ENCODE results near the gene EN1.

Gene EN1

GRCh38 chr2:118822572-118822971 lies 24.9 kb downstream of the EN1 start:
- no peak for DNase-seq

- no peak for DNase-seq
These were observed 25.4 kb downstream of the EN1 start for GRCh38 chr2:118822015-118822414.

GRCh38 chr2:118817469-118817868 lies 30.0 kb downstream of the EN1 start:
- DNase-seq, result no peak

DNA sequence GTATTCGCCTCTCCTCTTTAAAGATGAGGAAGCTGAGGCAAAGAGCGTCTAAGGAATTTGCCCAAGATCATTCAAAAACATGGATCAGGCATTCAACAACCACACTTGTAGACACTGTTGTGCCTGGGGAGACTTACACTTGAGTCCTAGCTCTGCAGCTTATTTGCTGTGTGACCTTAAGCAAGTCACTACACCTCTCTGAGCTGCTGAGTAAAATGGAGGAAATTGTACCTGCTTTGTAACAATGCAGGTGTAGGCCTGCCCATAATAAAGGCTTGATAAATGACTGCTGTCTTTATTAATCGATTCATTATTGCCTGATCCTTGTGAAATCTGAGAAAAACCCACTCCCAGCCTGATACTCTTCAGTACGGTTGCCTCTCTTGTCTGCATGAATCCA lies 30.8 kb downstream of the EN1 start:
- DNase-seq, result no peak

- no peak for DNase-seq
These were observed 31.7 kb downstream of the EN1 start for GRCh38 chr2:118815731-118816130.

DNA sequence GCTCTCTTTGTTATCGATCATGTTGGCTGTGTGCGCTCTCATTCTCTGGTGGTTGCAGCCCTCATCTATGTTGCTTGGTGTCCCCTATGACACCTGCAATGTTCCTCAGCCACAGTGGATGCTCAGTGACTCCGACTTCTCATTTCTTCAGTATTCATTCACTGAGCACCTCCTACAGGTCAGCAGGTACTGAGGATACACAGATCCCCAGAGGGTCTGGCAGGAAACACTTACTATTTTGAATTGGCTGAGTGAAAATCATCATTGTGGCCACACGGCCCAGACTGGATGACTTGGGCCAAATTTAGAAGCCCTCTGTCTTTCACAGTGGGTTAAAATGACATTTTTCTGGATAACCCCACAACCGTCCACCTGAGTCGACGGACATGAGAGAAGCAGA lies 32.1 kb downstream of the EN1 start:
- DNase-seq, result no peak

DNA sequence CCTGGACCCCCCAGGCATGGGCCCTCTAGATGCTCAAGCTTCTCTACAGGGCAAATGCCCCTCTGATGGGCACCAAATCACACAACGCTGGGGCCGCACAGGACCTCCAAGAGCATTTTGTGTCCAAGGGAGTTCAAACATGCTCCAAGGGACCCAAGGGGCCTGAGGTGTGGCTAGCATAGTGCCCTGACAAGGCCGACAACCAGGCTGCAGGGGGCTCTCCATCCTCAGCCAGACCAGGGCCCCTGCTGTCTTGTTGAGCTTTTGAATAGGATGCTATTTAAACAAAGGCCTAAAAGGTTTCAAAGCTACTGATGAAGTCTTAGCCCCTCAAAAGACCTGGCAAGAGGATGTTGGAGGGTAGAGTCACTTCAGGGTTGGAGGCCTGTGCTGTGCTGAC lies 33.1 kb downstream of the EN1 start:
- no peak for DNase-seq

- no peak for DNase-seq
These were observed 33.7 kb downstream of the EN1 start for GRCh38 chr2:118813601-118814339.

DNA sequence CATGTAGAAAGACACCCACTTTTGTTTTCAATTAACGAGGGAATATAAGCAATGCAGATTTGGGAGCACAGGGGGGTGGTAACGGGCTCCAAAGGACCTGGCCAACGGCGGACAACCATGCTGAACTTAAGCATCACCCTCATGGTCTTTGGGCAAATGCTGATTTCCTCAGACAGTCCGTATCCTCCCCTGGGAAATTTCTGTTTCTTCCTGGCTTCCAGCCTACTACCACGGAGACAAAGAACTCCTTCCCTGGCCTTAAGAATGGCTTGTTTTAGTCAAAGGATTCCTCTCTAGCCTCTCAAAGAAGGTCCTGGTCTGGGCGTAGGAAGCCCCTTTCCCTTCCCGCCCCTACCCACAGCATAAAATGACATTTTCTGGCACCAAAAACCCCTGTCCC lies 34.3 kb downstream of the EN1 start:
- DNase-seq, result no peak

GRCh38 chr2:118812552-118812951 lies 34.9 kb downstream of the EN1 start:
- DNase-seq, result no peak

DNA sequence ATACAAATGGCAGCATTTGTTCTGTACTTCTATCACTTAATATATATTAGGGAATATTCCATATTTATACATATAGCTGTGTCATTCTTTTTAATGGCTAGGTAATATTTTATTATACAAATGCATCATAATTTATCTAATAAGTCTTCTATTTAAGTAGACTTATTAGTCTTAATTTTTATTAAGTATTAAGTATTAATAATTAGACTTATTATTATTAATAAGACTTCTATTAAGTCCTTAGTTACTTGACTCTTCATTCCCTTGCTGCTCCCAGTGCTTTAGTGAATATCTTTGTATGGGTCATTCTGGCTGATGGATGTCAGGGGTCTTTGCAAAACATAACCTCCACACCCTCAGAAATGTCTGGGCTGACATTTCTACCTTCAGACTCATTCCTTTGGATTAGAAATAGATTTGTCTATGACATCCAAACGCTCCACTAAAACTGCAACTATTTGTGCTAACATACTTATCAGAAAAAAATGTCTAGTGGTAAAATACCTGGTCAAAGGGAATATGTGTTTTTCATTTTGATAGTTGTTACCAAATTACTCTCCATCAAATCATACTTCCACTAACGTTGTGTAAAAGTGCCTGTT lies 35.8 kb downstream of the EN1 start:
- no peak for DNase-seq

DNA sequence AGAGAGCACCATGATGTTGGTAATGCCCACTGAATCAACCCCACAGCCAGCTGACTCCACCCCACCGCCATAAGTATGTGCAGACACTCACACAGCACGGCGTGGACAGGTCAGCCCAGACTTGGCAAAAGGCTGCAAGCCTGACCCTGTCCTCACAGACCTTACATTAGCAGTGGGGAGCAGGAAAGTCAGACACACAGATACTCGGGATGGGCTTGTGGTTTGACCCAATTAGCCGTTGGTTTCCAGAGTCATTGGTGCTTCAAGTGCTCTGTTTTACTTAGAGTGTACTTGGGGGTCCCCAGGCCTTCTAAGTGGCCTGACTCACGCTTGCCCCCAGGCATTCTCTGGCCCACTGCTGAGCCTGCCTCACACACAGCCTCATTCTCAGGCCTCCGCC lies 36.7 kb downstream of the EN1 start:
- DNase-seq, result no peak

- DNase-seq, result peak in 6 of 56 donors; percentile 0 to 21 (median 3)
These were observed 39.0 kb downstream of the EN1 start for GRCh38 chr2:118808429-118808809.

DNA sequence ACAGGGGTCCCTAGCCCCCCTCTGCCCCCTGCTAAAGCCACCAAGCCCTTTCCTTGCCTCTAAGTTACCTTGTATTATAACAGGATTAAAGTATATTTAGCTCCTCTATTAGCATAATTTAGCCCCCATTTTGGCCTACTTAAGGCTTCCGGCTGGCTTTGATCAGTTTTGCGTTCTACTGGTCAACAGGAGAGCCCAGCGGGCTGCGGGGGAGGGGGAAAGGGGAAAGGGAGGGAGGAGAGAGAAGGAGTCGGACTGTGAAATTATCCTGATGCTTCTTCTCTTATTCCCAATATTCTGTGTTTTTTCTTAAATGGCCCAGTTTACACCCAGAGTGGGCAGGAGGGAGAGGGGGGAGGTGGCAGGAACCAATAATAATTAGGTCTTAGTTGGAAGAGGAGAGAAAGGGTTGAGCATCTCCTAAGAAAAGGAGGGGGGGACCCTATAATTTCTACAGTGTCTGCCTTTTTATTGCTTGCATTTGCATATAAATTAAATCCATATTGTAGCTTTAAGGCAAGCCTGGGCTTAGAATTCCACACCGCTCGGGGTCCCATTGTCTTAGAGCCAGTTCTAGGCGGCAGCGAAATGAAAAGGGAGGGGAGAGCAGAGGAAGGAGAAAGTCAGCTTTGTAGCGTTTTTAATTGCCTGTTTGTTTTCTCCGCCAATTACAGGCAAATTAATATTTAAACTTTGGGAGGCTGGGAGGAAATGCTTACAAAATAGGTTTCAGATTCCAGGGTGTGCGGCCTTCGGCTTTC lies 39.6 kb downstream of the EN1 start:
- DNase-seq, result no peak

DNA sequence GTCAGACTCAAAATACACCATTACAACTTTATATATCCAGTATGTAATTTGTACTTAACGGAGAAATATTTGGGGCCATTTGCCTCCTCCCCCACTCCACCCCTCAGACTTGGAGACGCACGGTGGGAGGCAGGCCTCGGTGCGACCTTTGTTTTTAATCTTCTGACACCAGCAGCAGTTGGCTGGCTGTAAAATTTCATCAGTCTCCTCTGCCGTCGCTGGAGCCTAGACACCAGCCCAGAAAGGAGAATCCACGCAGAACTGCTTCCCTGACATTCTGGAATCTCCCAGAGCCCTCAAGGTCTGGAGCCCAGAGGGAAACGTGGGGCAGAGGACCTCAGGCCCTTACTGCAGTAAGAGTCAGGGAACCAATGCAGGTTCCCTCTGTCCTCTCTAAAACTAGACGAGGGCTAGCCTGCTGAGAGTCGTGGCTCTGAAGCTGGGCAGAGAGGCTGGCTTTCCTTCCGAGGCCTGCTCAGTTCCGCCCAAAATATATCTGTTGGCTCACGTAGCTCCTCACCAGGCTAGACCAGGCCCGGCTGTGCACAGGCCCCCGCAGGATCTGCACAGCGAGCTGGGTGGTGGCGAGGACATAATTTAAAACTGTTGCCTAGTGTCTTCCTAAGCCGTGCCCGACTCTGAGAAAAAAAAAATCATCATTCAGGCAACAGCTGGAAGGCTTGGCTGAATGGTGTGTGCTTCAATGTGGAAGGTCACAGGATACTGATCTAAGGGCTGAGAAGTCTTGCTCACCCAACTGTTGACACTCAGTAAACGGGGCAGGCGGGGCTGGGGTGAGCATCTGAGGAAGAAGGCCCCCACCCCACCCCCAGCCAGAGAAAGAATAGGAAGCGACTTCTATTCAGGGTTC lies 40.4 kb downstream of the EN1 start:
- DNase-seq, result no peak

DNA sequence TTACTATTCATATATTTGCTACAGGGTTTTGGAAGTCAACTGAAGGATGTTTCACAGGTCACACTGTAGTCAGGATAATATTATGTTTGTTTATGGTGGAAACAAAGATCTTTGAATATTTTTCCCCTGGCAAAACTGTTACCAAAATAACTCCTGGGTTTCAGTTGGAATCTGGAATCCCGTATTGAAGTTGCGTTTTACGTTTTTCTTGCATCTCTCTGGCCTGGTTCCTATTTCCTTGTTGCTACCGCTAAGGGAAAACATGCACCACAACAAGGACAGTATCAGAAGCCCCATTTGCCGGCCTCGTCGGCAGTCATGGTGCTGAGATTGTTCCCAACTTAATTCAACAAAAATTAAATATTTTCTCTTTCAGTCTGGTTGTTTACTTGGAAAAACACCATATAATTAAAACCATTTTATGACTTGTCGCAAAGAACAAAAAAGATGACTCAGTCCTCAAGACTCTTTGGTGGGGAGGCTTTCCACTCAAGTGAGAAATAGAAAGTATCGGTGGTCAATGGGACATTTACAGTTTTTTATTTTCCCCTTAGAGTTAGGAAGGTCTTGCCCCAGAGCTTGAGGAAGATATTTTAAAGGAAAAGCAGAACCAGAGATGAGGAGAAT lies 42.3 kb downstream of the EN1 start:
- no peak for DNase-seq

DNA sequence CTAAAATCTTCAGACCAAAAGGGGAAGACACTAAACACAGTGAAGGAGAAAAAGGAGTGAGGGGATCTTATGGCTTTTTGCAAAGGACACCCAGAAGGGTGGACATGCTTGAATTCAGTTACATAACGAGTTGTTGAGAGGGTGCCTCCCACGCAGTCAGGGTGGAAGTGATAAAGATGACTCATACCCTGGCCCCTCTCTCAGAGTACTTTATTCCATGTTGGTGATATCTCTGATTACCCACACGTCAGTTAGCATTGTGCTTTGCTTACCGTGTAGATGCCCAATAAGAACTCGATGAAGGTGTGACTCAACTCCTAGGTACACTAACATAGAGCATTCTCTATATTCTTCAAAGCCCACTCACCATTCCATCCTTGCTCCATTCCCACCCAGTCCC lies 44.4 kb downstream of the EN1 start:
- no peak for DNase-seq

- no peak for DNase-seq
These were observed 46.3 kb downstream of the EN1 start for GRCh38 chr2:118801151-118801550.

DNA sequence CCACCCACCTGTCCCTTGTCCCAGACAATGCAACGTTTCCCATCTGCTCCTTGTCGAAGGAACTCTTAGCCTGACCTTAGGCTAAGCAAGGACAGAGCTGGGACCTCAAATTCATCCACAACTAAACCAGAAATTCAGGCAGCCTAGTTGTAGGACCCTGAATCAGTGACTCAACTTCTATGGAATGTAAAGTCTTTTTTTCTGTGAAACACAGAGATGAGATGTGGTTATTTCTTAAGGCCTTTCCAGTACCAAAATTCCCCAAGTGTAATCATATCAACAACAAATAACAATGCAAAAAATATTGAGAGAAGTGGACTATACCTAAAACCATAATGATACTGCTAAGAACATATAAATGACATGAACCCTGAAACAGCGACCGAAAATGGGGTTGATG lies 46.7 kb downstream of the EN1 start:
- no peak for DNase-seq

DNA sequence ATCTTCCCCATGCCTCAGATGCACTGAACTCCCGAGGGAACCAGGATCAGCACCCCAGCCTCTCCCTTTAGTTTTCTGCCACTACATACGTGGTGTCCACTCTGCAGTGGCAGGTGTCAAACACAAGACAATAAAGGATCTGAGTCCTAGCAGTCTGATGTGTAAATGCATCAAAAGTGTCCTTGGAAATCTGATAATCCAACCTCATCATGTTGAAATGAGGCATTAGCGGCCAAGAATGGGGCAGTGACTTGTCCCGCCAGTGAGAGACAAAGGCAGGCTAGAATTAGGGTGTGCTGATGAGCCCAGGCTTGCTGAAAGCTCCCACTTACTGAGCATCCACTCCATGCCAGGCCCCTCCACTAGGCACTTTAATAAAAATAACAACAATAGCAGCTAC lies 52.9 kb downstream of the EN1 start:
- no peak for DNase-seq

Measured in amygdala (tissue), 56 donors.